Stimulated activated CD8-positive, alpha-beta memory T cell treated with anti-CD3 and anti-CD28 coated beads, Interleukin-12 subunit alpha, Interleukin-12 subunit beta, amount 100 ng/mL, for 1 hour (primary cell): ENCODE data around the gene PATZ1.

Experiments
- DNase-seq: peaks from one replicate; pipeline ENCODE4 v3.0.0-alpha.2; 2020; ENCODE audit warnings: low read depth

PATZ1 gene

DNA sequence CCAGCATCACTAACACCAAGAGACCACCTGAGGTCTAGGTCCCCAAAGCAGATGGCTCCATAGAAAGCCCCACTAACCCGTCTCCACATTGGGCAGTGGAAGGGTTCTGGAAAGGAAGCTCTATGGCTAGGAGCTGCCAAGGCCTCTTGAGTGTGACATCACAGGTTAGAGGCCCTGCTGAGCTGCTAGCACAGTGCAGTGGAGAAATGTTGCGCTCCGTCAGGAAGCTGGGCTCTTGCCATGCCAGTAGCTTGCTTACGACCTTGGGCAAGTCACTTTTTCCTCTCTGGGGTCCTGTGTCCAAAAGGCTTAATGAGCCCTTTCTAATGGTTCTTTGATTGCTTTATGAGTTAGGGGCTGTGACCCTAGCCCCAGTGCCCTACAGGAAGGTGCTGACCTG lies 64.4 kb downstream of the PATZ1 start:
- no peak for DNase-seq

DNA sequence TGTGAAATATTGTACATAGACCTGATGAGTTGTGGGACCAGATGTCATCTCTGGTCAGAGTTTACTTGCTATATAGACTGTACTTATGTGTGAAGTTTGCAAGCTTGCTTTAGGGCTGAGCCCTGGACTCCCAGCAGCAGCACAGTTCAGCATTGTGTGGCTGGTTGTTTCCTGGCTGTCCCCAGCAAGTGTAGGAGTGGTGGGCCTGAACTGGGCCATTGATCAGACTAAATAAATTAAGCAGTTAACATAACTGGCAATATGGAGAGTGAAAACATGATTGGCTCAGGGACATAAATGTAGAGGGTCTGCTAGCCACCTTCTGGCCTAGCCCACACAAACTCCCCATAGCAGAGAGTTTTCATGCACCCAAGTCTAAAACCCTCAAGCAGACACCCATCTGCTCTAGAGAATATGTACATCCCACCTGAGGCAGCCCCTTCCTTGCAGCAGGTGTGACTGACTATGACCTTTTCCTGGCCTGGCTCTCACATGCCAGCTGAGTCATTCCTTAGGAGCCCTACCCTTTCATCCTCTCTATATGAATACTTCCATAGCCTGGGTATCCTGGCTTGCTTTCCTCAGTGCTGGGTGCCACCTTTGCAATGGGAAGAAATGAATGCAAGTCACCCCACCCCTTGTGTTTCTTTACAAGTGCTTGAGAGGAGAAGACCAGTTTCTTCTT lies 66.2 kb downstream of the PATZ1 start:
- DNase-seq, result no peak

DNA sequence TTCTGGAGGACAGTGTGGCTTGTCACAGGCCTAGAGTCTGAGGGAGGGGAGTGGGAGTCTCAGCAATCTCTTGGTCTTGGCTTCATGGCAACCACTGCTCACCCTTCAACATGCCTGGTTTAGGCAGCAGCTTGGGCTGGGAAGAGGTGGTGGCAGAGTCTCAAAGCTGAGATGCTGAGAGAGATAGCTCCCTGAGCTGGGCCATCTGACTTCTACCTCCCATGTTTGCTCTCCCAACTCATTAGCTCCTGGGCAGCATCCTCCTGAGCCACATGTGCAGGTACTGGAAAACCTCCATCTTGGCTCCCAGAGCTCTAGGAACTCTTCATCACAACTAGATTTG lies 66.8 kb downstream of the PATZ1 start:
- DNase-seq, result no peak

- peak; percentile 6 for DNase-seq
Observed at GRCh38 chr22:31278626-31279326, 67.4 kb downstream of the PATZ1 start.

DNA sequence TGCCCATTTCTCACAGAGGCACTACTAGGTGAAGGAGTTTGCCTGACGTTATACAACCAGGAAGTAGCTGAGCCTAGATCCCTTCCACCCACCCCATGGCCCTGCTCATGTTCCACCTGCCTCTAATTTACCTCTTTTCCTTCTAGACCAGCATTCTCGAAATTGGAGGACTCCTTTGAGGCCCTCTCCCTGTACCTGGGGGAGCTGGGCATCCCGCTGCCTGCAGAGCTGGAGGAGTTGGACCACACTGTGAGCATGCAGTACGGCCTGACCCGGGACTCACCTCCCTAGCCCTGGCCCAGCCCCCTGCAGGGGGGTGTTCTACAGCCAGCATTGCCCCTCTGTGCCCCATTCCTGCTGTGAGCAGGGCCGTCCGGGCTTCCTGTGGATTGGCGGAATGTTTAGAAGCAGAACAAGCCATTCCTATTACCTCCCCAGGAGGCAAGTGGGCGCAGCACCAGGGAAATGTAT lies 68.0 kb downstream of the PATZ1 start:
- DNase-seq, result no peak

- no peak for DNase-seq
Observed at GRCh38 chr22:31277741-31278140, 68.4 kb downstream of the PATZ1 start.

GRCh38 chr22:31276426-31277167 lies 69.5 kb downstream of the PATZ1 start:
- DNase-seq, result no peak
